Aorta (tissue), 5 donors: ENCODE results near the gene MPG. TPM values are rescaled to one million over a fixed set of nuclear protein-coding genes. Genes with fewer than 3 reads are reported as not detected.
"Not testable (repeated sequence)": the region's sequence is repeated elsewhere in the genome, so short reads cannot be mapped to it uniquely, and the experiment has no call there.

Experiments used
- ATAC-seq: fragments of 200-7000 bp; cut with Tn5 transposase; one replicate; pipeline ENCODE4 v1.9.1; 2022; ENCODE audit warnings: moderate library complexity; ENCODE audit not compliant: low FRiP score
- DNase-seq, 2 donors: peaks; one replicate each; pipeline ENCODE4 v3.0.0-alpha.2; 2020
- H3K27ac ChIP-seq, 2 donors: one replicate each; pipeline ENCODE4 v1.5.1; 2013; ENCODE audit warnings: low read length in 2 of 2, mild to moderate bottlenecking in 2 of 2, moderate library complexity in 2 of 2, control low read depth in 1 of 2, inconsistent platforms in 1 of 2, low read depth in 1 of 2
- H3K27me3 ChIP-seq, 2 donors: one replicate each; pipeline ENCODE4 v1.6.1; 2013; ENCODE audit warnings: control low read depth in 1 of 2, low read length in 1 of 2, mild to moderate bottlenecking in 1 of 2, moderate library complexity in 1 of 2; ENCODE audit not compliant: insufficient read depth in 2 of 2, control insufficient read depth in 1 of 2
- H3K36me3 ChIP-seq, 2 donors: one replicate each; pipeline ENCODE4 v1.6.1; 2013; ENCODE audit warnings: control low read depth in 1 of 2, low read length in 1 of 2, mild to moderate bottlenecking in 1 of 2; ENCODE audit not compliant: insufficient read depth in 2 of 2, control insufficient read depth in 1 of 2
- H3K4me1 ChIP-seq, 2 donors: one replicate each; pipeline ENCODE4 v1.6.1; 2013; ENCODE audit warnings: low read length in 2 of 2, control low read depth in 1 of 2, mild to moderate bottlenecking in 1 of 2, moderate library complexity in 1 of 2; ENCODE audit not compliant: insufficient read depth in 2 of 2, control insufficient read depth in 1 of 2
- H3K4me3 ChIP-seq, 2 donors: one replicate each; pipeline ENCODE4 v1.5.1; 2013; ENCODE audit warnings: low read length in 2 of 2, control low read depth in 1 of 2, mild to moderate bottlenecking in 1 of 2
- H3K9me3 ChIP-seq: one replicate; pipeline ENCODE4 v1.6.1; 2013; ENCODE audit warnings: mild to moderate bottlenecking, low read length; ENCODE audit not compliant: control insufficient read depth
- WGBS, 2 donors: extraction: QIAGEN DNeasy Blood & Tissue Kit; methylation state at CpG; one replicate each; pipeline ENCODE4 v1.1.7; 2013; 5-methylcytosine and 5-hydroxymethylcytosine counted together
- intact Hi-C, 2 donors: fragments of 100-400 bp; cut with DNase I; formaldehyde crosslinking; loops; one replicate each; pipeline versions ENCODE4 v1.14.2 to v1.15.0; 2022
- polyA plus RNA-seq, 2 donors: library from polyadenylated mRNA; stranded (reverse); fragments of 200-250 nt; gene quantifications; one replicate each; pipeline ENCODE4 v1.2.3, GENCODE V29; 2013
- total RNA-seq, 2 donors: library from RNA; stranded (reverse); fragmentation: NEBNext Ultra II Directional; extraction: Animal tissue kit (Norgen Biotek cat#: 25700); gene quantifications; one replicate each; pipeline ENCODE4 v1.2.1, GENCODE V29; 2021
- donor health status: healthy with polysubstance abuse.
- donor health status: Bipolar disorder and iron deficiency.
- donor health status: DM: no; HTN: no; CAD: no.
- donor health status: DM: no; HTN: no; CAD: no.
- donor health status: DM: yes; HTN: yes; CAD: no.

MPG gene
- total and polyA plus RNA-seq, 4 donors, result 56.2 to 213 (median 74.1) TPM

DNA sequence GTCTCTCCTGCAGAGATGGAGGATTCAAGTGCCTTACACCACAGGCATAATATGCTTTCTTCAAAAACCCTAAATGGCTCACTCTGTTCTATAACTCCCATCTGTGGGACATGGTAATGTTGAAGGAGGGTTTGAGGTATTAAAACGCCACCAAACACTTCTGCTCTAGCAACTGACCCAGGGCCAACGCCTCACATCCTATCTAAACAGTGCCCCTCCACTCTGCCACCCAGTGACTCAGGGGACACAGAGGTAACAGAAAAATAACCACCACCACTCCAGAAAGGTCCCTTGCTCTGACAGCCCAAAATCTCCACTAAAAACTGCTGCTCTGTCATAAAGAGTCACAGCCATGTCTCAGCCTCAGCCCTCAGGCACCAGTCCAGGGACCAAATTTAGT lies 42.7 kb downstream of the MPG start:
- DNase-seq (peak in 1 of 2 donors; percentile 26), ATAC-seq (no peak)
- Histone ChIP-seq H3K9me3 (no peaks in the 10 kb centered on the region), H3K4me3 (no peak overlapping the region), H3K27ac (no peak overlapping the region), H3K27me3 (no peaks in the 10 kb centered on the region), H3K36me3 (no peaks in the 10 kb centered on the region), H3K4me1 (no peaks in the 10 kb centered on the region)
- WGBS, 2 donors, result 55 to 59% methylated on average over 2 of the region's 2 CpGs
- intact Hi-C loops, result no loop called here

DNA sequence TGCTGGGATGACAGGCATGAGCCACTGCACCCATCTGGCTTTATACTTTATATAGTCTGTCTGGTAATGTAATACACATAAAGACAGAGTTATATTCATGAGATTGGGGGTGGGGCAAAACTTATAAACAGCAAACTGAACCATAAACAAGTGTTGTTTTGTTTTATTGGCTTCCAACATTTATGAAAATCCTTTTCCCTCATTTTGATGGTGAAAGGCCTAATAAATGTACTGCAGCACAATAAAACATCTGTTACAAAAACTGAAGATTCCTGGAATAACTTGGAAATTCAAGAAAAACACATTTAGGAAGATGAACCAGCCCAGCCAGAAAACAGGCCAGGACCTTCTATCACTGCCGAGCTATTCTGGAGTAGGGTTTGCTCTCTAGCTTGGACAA lies 44.3 kb downstream of the MPG start:
- Histone ChIP-seq H3K27me3 (no peaks in the 10 kb centered on the region), H3K36me3 (no peaks in the 10 kb centered on the region), H3K4me3 (no peak overlapping the region), H3K27ac (no peak overlapping the region), H3K4me1 (no peaks in the 10 kb centered on the region), H3K9me3 (no peaks in the 10 kb centered on the region)
- DNase-seq (no peak), ATAC-seq (no peak)
- 90 to 93% methylated on average over 1 of the region's 1 CpG for WGBS, 2 donors
- intact Hi-C loops, result no loop called here

DNA sequence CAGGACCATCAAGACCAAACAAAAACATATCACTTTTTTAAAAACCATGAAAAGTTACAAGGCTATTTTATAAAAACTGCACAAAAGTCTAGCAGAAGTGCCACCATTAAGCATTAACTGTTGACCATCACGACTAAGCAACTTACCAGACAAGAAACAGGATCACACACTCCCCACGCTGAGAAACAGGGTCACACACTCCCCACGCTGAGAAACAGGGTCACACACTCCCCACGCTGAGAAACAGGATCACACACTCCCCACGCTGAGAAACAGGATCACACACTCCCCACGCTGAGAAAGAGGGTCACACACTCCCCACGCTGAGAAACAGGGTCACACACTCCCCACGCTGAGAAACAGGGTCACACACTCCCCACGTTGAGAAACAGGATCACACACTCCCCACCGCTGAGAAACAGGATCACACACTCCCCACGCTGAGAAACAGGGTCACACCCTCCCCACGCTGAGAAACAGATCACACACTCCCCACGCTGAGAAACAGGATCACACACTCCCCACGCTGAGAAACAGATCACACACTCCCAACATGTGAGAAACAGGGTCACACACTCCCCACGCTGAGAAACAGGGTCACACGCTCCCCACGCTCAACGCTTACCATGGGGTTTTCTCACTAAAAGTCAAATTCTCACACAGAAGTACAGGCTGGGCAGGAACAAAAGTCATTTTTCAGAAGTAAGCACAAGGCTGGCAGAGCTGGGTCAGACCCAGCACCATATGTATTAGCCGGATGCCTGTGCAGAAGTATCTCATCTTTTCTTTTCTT lies 45.7 kb downstream of the MPG start:
- H3K36me3 ChIP-seq, intact Hi-C loops, H3K4me1 ChIP-seq, ATAC-seq, H3K9me3 ChIP-seq, DNase-seq, H3K4me3 ChIP-seq, H3K27ac ChIP-seq, H3K27me3 ChIP-seq: not testable (repeated sequence)
- 86 to 87% methylated on average over 19 of the region's 19 CpGs for WGBS, 2 donors

DNA sequence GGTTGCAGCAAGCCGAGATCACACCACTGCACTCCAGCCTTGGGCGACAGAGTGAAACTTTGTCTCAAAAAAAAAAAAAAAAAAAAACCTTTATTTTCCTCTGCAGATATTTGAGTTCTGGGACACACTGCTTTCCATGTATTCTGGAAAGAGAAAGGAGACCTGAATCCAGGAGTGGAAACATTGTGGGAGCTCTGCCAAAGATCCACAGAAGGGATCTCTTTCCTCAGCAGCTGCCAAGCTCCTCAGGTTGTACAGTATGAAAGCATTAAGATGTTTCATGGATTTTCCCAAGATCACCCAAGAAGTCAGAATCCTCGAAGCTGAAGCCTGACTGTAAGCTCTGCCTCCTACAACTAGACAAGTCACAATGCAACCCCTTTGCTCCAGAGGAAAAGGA lies 47.0 kb downstream of the MPG start:
- intact Hi-C loops, result no loop called here
- ATAC-seq (no peak), DNase-seq (no peak)
- no peak overlapping the region for H3K27ac ChIP-seq
- H3K36me3 ChIP-seq, result no peaks in the 10 kb centered on the region
- H3K9me3 ChIP-seq, result no peaks in the 10 kb centered on the region
- H3K4me1 ChIP-seq, result no peaks in the 10 kb centered on the region
- no peaks in the 10 kb centered on the region for H3K27me3 ChIP-seq
- WGBS, 2 donors, result 91 to 94% methylated on average over 3 of the region's 3 CpGs
- no peak overlapping the region for H3K4me3 ChIP-seq

DNA sequence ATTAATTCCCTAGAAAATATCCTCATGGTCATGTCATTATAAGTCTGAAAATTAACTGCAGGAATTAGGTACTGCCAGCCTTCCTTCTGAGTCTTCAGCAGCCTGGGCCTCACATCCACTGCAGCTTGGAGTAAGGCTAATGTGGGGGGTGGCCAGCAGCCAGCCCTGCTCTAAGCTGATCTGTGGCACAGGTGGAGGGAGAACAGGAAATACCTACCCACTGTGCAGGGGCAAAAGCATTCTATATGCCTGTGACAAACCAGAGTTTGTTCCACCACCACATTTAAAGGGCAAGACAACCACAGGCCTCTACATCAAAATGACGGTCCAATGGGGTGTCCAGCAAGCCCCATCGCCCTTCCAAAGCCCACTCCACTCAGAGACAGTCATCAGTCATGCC lies 51.0 kb downstream of the MPG start:
- DNase-seq (peak in 1 of 2 donors; percentile 24), ATAC-seq (no peak)
- 99 to 100% methylated on average over 2 of the region's 2 CpGs for WGBS, 2 donors

DNA sequence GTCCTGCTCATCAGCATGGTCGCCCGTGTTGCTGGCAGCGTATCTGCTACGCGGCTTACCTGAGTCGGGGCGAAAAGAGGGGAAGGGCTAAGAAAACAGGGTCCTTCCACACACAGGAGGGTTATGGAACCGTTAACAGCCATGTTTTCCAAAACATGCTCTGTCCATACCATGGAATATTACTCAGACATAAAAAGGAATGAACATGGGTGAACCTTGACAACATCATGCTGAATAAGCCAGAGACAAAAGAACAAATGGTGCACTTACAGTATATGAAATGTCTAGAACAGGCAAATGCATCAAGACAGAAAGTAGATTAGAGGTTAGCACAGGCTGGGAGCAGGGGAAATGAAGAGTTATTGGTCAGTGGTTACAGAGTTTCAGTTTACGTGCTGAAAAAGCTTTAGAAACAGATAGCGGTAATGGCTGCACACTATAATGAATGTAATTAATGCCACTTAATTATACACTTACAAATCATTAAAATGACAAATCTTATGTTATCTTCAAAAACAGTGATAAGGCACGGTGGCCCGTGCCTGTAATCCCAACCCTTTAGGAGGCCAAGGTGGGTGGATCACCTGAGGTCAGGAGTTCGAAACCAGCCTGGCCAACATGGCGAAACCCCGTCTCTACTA lies 52.6 kb downstream of the MPG start:
- 94% methylated on average over 15 of the region's 15 CpGs for WGBS, 2 donors
- no peak for DNase-seq
- no peaks in the 10 kb centered on the region for H3K4me1 ChIP-seq

More for the DNA sequence above, 51.0 kb downstream of the MPG start:
- Histone ChIP-seq H3K4me3 (no peak overlapping the region), H3K4me1 (no peaks in the 10 kb centered on the region), H3K27me3 (no peaks in the 10 kb centered on the region), H3K27ac (no peak overlapping the region), H3K9me3 (no peaks in the 10 kb centered on the region), H3K36me3 (peaks cover 0 to 2% of the 10 kb centered on the region in 2 donors)
- intact Hi-C loops, result no loop called here

DNA sequence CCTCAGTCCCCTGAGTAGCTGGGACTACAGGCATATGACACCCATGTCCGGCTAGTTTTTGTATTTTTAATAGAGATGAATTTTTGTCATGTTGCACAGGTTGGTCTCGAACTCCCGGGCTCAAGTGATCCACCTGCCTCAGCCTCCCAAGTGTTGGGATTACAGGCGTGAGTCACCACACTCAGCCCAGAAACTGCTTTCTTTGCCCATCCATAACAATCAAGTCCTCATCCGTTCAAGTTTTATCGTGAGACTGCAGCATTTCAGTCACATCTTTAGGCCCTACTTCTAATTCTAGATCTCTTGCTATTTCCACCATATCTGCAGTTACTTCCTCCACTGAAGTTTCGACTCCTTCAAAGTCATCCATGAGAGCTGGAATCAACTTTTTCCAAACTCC lies 54.1 kb downstream of the MPG start:
- no peaks in the 10 kb centered on the region for H3K27me3 ChIP-seq
- no peaks in the 10 kb centered on the region for H3K9me3 ChIP-seq
- ATAC-seq (no peak), DNase-seq (no peak)
- no peak overlapping the region for H3K4me3 ChIP-seq
- no peak overlapping the region for H3K27ac ChIP-seq
- intact Hi-C loops, result no loop called here
- peaks cover 0 to 2% of the 10 kb centered on the region in 2 donors for H3K36me3 ChIP-seq
- WGBS, 2 donors, result 92 to 95% methylated on average over 7 of the region's 7 CpGs
- H3K4me1 ChIP-seq, result no peaks in the 10 kb centered on the region

More for the DNA sequence above, 52.6 kb downstream of the MPG start:
- intact Hi-C loops, result no loop called here
- Histone ChIP-seq H3K36me3 (peaks cover 0 to 2% of the 10 kb centered on the region in 2 donors), H3K9me3 (no peaks in the 10 kb centered on the region), H3K27me3 (no peaks in the 10 kb centered on the region), H3K4me3 (no peak overlapping the region), H3K27ac (no peak overlapping the region)
- no peak for ATAC-seq

DNA sequence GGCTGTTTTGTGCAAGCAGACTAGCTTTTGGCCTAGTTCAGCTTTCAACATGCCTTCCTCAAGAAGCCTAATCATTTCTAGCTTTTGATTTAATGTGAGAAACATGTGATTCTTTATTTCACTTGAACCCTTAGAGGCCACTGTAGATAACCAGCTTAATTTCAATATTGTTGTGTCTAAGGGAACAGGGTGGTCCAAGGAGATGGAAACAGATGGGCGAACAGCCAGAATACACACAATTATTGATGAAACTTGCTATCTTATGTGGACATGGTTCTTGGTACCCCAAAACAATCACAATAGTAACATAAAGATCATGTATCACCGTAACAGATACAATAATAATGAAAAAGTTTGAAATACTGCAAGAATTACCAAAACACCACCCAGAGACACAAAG lies 55.7 kb downstream of the MPG start:
- DNase-seq (no peak), ATAC-seq (no peak)
- WGBS, 2 donors, result 91 to 96% methylated on average over 2 of the region's 2 CpGs
- Histone ChIP-seq H3K27me3 (no peaks in the 10 kb centered on the region), H3K4me3 (no peak overlapping the region), H3K9me3 (no peaks in the 10 kb centered on the region), H3K27ac (no peak overlapping the region), H3K36me3 (peaks cover 0 to 2% of the 10 kb centered on the region in 2 donors), H3K4me1 (no peaks in the 10 kb centered on the region)
- intact Hi-C loops, result no loop called here
